ENCODE results near the gene SECISBP2. TPM values are rescaled to one million over a fixed set of nuclear protein-coding genes. Genes with fewer than 3 reads are reported as not detected.
A peak's percentile ranks its signal among the peaks of the same experiment; 100 is the strongest.

The SECISBP2 gene
- total and polyA plus RNA-seq, 11 donors, result 13.0 to 27.5 (median 15.5) TPM

GRCh38 chr9:89304834-89305188 lies 13.5 kb upstream of the SECISBP2 start:
- WGBS, 4 donors, result 85 to 96% (median 91%) methylated on average over 2 of the region's 2 CpGs
- Histone ChIP-seq H3K36me3 (peaks cover 0 to 10% (median 0%) of the 10 kb centered on the region in 9 donors), H3K27ac (peak overlapping the region in 1 of 12 donors; percentile 29), H3K4me3 (no peak overlapping the region), H3K27me3 (no peaks in the 10 kb centered on the region), H3K9me3 (no peaks in the 10 kb centered on the region), H3K4me1 (peaks cover 0 to 10% (median 6%) of the 10 kb centered on the region in 12 donors)
- TF ChIP-seq CTCF (IDR thresholded peaks at IDR 0.05) (no peak), POLR2A (IDR thresholded peaks at IDR 0.05) (no peak)
- ATAC-seq (no peak), DNase-seq (no peak)
- intact Hi-C loops (cut with DNase I), result no loop called here

GRCh38 chr9:89305868-89306267 lies 12.4 kb upstream of the SECISBP2 start:
- no peak overlapping the region for H3K4me3 ChIP-seq
- intact Hi-C loops (cut with DNase I), result no loop called here
- peak overlapping the region in 10 of 12 donors; percentile 11 to 63 (median 30) for H3K27ac ChIP-seq
- ATAC-seq (no peak), DNase-seq (no peak)
- no peak for TF ChIP-seq POLR2A (IDR thresholded peaks at IDR 0.05)
- TF ChIP-seq CTCF (IDR thresholded peaks at IDR 0.05), result no peak
- peaks cover 0 to 10% (median 0%) of the 10 kb centered on the region in 9 donors for H3K36me3 ChIP-seq
- no peaks in the 10 kb centered on the region for H3K27me3 ChIP-seq
- peaks cover 0 to 14% (median 8%) of the 10 kb centered on the region in 12 donors for H3K4me1 ChIP-seq
- 46 to 74% (median 59%) methylated on average over 3 of the region's 3 CpGs for WGBS, 4 donors
- H3K9me3 ChIP-seq, result no peaks in the 10 kb centered on the region

- Histone ChIP-seq H3K27ac (peak overlapping the region in 11 of 12 donors; percentile 98 to 100 (median 99)), H3K4me3 (no peak overlapping the region), H3K9me3 (no peaks in the 10 kb centered on the region), H3K27me3 (no peaks in the 10 kb centered on the region), H3K4me1 (peaks cover 0 to 35% (median 20%) of the 10 kb centered on the region in 12 donors), H3K36me3 (peaks cover 0 to 10% (median 0%) of the 10 kb centered on the region in 9 donors)
- ATAC-seq (no peak), DNase-seq (no peak)
- intact Hi-C loops (cut with DNase I), result no loop called here
- 85 to 92% (median 90%) methylated on average over 6 of the region's 6 CpGs for WGBS, 4 donors
- TF ChIP-seq POLR2A (IDR thresholded peaks at IDR 0.05), result no peak
- TF ChIP-seq CTCF (IDR thresholded peaks at IDR 0.05), result no peak
Observed at GRCh38 chr9:89309166-89309565, 9.1 kb upstream of the SECISBP2 start.

- Histone ChIP-seq H3K27me3 (no peaks in the 10 kb centered on the region), H3K4me3 (peak overlapping the region; percentile 62 to 95 (median 76)), H3K27ac (peak overlapping the region; percentile 96 to 100 (median 99)), H3K4me1 (peaks cover 0 to 41% (median 20%) of the 10 kb centered on the region in 12 donors), H3K9me3 (no peaks in the 10 kb centered on the region), H3K36me3 (peaks cover 0 to 10% (median 4%) of the 10 kb centered on the region in 9 donors)
- no peak for DNase-seq
- no peak for TF ChIP-seq POLR2A (IDR thresholded peaks at IDR 0.05)
- no peak for TF ChIP-seq CTCF (IDR thresholded peaks at IDR 0.05)
- WGBS, 4 donors, result 18 to 24% (median 20%) methylated on average over 19 to 23 of the region's 23 CpGs
- no peak for ATAC-seq
- intact Hi-C loops (cut with DNase I), result loop anchor here in 1 of 10 donors (10.0 kb wide), 1 partner anchor 125 kb away; no protein-coding TSS in a partner anchor
Observed at GRCh38 chr9:89309608-89310474, 8.5 kb upstream of the SECISBP2 start.

Data from heart left ventricle (tissue), 16 donors.